HG03469 (cell line): ENCODE measurements around the gene WAPL.

Source experiments
- ATAC-seq: cut with Tn5 transposase; IDR thresholded peaks from one replicate; pipeline ENCODE4 v1.9.1; 2021; ENCODE audit warnings: mild to moderate bottlenecking, moderate library complexity, moderate number of reproducible peaks; ENCODE audit not compliant: unreplicated experiment

The WAPL gene

DNA sequence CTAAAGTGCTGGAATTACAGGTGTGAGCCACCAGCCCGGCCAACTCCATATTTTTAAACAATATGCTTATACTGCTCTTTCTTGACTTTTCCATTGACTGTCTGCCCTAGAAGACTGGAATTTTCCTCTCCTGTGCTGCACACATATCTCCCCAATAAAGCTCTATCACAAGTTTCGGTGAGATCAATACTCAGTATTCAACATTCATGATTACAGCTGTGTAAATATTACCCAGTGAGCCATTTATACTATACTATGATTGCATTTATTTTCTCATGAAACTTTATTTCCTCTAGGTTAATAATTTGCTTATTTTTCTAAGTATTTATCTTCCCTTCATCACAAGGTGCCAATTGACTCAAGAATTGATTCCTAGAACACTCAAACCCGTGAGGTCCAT is 106.5 kb downstream of the WAPL start:
- no peak for ATAC-seq

DNA sequence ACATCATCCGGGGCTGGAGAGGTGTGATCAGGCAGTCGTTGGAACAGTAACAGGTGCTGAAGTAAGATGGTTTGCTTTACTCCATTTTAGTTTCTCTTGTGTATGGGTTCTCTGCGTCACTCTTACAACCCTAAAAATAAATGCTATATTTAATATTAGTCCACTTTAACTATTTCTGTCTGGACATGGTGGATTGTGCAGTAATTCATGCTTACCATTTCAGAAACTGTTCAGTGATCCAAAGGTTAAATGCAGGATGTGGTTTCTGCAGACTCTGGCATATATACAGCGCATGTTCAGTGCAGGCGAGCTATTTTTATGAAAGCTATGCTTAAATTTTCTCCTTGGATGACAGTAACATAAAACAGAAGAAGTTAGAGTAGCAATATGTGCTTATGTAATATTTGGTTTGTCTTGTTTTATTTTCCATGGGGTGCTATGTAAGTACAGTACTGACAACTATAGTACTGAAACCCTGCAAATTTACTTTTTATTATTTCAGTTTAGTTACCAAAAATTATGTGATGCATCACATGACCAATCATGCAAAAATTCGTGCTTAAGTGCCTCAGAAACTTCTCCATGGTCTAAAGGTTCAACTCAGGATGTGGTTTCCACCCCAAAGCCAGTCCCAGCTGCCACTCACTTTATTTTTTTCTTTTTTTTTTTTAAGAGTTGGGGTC is 108.4 kb downstream of the WAPL start:
- peak; percentile 45 for ATAC-seq

DNA sequence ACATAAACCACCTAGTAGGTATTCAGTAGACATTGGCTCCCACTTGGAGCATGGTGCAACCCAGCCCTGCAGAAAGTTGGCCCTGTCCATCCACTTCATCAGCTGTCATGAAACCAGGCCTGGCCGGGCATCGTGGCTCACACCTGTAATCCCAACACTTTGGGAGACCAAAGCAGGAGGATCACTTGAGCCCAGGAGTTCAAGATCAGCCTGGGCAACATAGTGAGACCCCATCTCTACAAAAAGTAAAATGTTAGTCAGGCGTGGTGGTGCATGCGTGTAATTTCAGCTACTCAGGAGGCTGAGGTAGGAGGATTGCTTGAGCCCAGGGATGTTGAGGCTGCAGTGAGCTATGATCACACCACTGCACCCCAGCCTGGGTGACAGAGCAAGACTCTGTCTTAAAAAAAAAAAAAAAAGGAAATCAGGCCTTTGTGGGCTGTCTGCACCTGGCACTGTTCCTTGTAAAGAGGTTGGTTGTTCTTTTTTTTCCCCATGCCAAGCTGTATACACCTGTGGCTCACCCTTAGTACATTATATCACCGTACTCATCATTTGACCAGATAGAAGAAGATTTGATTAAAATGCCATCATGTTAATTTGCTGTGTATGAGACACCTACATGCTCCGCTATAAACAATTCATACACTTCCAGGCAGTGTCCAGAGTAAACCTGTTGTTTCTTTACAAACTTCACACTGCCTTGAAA is 109.6 kb downstream of the WAPL start:
- no peak for ATAC-seq

DNA sequence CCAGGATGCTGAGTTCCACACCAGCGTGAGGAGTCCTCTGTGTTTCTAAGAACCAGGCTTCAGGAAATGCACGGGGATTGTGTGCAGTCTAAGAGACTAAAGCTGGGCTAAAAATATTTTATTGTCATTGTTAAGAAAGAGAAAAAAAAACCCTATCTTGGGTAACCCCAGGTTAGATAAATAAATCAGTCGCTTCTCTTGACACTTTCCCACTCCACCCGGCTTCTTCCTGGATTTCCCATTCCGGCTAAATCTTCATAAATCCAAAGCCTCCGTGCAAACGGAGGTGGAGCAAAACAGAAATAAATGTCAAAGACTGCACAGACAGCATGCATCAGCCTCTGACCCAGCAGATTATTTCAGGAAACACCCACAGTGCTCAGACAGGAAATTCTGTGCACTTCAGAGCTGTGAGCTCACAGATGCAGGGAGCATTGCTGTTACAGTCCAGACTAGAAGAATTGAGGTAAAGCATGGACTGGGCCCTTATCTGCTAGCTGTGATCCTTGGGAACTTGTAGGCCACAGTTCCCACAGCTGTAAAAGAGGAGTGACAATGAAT is 110.2 kb downstream of the WAPL start:
- ATAC-seq: peak; percentile 57

DNA sequence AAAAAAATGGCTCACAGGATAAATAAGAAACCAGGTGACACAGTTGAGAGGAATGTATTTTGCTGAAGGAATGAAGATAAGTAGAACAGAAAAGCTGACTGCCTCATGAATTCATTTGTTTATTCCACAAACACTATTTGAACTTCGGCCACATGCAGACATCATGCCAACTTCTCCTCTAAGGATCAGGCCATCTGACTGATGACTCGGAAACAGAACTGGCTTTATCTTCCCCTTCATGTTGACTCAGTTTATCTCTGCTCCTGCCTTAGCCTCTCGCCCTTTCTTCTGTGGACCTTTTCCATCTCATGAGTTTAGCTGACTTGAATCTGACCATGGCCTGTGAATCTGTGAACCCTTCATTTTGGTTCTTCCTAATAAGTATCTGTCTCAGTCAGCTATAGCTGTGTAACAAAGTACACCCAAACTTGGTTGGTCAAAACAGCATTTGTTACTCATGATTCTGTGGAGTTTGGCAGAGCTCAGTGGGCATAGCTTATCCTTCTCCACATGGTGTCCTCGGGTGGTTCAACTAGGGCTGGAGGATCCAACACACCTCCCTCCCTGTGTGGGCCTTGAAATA is 111.0 kb downstream of the WAPL start:
- no peak for ATAC-seq

DNA sequence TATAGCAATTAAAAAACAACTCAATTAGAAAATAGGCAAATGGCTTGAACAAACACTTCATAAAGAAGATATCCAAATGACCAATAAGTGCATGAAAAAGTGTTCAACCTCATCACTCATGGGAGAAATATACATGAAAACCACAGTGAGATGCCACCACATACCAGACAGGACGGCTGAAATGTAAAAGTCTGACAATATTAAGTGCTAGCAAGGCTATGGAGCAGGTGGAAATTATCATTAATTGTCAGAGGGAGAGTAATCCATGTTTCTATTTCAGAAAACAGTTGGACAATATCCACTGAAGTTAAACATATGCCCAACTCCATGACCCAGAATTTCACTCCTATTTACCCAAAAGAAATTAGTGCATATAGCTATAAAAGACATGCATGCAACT is 112.4 kb downstream of the WAPL start:
- ATAC-seq: no peak

DNA sequence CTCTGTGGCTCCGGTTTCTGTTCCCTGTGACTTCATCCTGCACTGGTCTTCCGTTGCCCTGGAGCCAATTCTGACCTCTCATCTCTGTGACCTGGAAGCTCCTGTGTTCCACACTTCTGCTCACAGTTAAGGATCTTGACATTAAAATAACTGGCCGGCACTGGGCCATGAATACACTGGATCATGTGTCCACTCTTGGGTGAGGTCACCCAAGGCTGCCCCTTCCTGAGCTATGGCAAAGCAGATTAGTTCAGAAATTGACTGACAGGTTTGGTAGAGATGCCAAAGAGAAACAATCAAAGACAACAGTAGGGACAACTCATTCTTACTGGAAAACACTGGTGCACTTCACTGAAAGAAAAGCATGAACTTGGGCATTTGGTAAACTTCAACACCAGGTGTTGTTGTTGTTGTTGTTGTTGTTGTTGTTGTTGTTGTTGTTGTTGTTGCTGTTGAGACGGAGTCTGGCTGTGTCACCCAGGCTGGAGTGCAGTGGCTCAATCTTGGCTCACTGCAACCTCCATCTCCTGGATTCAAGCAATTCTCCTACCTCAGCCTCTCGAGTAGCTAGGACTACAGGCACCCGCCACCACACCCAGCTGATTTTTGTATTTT is 118.3 kb downstream of the WAPL start:
- no peak for ATAC-seq

DNA sequence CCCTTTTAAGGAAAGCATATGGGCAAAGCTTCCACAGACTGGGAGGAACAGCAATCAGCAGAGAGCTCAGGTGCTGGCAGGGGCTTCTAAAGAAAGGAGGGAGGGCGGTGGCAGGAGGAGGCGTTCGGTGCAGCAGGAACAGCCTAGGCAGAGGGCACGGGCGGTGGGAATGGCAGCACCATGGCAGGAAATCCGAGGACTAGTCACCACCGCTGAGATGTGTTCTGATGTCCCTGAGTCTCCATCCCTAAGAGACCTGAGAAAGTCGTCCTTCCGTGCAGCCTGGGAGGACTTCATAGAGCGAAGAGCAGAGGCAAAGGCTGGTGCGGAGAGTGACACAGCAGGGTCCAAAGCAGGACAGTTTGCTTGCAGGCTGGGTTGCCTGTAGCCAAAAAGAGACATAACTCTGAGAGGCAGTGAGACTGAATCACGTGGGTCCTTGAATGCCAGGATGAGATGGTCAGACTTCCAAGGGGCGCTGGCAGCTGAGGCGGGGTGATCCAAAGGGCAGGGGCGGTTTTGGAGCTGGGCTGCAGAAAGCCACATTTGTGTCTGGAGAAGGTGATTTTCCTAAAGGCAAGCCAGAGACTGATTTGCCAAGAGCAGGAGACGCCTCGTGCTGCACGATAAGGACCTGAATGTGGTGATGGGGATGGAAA is 119.2 kb downstream of the WAPL start:
- ATAC-seq: no peak

DNA sequence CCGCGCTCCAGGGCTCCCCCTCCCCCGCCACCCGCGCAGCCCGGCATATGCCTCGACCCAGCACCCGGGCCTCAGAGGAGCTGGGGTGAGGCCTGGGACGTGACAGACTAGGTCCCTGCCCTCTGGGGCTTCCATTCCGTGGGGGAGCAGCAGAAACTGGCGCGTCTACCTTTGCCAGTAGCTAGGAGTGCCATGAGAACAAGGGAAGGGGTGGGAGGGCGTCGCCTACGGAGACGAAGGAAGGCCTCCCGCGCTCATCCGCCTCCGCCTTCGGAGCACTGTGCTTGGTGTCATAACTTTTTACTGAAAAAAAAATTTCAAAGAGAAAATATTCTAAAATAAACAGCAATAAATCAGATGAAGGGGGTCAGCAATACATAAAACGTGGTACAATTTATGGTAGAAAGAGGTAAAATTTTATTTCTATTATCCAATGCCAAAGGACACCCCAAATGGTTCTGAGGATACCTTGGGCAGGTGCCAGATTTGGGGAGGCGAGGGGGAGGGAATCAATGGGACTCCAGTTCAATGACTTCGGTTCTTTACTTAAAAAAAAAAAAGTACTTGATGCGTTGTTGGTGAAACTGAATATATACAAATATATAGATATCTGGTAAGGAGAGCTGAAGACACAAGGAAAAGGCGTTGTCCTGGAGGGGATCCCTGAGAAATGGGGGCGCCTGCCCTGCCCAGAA is 119.9 kb downstream of the WAPL start:
- ATAC-seq: no peak

DNA sequence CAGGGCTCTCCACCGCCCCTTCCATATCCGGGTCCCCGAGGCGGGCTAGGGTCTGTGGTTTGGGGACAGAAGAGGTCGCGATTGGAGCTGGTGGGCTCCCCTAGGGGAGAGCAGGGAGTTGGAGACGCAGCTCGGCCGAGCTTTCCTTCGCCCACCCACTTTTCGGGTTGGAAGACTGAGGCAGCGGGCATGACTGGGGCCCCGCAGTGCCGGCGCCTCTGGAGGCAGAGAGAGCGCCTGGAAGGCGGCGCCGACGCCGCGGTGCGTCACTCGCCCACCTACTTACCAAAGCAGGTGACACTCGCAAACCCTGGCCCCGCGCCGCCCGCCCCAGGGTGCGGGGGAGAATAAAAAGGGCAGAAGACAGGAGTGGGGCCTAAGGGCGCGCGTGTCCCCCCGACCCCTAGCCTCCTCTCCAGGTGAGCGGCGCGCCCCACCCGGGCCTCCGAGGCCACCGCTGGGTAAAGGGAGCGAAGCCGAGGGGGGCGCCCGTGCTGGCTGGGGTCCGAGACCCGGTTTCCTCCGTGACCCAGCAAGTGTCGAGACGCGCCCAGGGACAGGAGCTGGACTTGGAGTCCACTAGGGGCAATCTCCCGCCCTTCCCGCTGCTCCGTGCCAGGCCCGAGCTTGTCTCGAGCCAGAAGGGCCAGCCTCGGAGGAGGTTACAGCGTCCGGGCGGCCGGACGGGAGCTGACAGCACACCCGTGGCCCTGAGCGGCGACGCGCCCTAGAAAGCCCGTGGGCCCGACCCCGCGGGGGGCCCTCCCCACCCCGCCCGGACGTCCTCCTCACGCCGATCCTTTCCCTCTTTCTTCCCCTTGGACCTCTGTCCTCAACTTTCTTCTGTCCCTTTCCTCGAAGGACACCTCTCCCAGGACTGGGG is 120.6 kb downstream of the WAPL start:
- ATAC-seq: peak; percentile 26

DNA sequence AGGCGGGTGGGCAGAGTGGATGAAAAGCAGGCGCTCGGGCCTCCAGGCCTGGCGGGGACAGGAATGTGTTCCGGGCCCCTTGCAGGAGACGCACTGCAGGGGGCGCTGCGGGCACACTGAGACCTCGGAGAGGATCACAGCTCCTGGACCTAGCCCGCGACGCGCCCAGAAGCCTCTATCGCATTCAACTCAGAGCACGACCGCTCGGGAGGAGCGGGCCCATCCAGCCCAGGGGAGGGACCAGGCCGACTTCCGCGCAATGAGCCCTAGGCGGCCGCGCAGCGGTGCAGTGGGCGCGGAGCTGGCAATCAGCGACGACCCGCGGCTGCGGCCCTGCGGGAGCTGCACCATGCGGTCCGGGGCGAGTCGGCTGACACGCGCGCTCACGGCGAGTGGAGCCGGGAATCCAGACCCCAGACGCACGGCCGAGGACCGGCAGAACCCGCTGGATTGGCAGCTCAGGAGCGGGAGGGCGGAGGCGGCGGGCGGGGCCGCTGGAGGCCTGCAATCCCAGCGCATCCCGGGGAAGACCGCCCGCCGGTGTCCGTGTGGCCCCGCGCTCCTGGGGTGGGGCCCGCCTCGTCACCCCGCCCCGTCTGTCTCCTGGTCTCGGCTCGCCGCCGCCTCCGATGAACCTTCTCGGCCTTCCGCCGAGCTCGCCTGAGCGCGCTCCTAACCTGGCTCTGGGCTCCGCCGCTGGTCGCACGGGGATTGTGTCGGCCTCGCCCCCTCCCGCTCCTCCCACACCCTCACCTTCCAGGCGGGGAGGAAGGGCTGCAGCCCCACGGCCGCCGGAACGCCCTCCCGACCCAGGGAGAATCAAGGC is 121.5 kb downstream of the WAPL start:
- ATAC-seq: peak; percentile 78

DNA sequence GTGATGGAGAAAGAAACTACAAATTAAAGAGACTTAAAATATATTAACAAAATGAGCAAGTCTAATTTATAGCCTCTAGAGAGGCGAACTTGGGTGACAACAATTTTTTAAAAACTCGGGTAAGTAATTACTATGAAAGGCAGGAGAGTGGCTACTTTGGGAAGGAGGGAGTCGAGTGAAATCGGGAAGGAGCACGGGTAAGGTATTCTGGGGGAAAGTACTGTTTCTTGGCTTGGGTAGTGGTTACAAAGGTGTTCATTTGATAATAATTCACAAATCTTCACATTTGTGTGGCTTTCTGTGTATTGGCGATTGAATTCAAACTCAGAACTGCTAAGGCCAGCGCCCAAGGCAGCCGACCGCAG is 122.1 kb downstream of the WAPL start:
- no peak for ATAC-seq

DNA sequence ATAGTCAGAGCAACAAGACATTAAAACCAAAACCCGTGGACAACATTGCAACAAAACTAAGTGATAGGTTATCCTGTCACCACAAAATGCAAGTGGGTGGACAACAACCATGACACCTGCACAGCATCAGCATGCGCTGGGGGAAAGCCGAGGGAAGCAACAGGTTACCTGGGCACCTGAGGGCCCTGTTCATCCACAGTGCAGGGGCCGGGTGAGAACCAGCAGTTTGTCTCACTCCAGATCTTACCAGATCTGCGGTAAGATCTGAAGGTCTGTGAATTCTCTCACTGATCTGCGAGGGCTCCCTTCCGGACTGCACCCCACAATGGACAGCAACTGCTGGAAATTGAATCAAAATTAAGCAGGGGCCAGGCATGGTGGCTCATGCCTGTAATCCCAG is 124.5 kb downstream of the WAPL start:
- ATAC-seq: no peak

DNA sequence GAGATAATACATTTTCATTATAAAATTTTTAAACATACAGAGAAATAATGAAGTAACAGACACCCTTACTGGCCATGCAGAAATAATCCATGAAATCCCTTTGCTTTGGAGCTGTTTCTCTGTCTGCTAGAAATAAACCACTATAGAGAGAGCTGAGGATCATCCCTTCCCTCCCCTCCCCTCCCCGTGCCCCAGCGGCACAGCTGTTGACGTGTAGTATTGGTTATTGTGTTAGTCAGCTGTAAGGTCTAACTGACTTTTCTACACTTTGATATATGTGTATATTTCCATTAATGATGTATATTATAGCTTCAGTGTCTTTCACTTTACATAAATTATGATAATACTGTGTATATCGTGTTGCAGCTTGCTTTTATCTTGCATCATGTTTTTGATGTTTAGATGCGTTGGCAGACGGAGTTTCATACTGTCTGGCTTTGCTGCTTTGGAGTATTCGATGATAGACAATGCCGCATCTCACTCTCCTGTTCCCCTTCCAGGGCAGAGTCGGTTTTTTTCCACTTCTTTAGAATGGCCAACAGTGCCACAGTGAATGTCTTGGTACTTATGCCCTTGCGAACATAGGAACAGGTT is 127.6 kb downstream of the WAPL start:
- ATAC-seq: no peak

DNA sequence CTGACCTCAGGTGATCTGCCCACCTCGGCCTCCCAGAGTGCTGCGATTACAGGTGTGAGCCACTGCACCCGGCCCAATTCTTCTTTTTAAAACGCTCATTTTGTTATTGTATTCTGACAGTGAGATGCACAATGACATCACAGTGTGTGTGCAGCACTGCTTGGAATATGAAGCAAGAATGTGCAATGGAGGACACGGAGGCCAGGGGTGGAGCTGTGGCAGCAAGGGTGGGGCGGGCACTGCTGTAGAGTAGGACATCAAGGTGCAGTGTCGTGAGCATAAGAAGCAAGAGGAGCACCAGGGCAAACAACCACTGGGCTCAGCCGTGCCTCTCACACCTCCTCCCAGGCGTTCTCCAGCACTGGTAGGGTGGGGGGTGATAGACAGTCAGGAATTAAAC is 128.2 kb downstream of the WAPL start:
- ATAC-seq: no peak

DNA sequence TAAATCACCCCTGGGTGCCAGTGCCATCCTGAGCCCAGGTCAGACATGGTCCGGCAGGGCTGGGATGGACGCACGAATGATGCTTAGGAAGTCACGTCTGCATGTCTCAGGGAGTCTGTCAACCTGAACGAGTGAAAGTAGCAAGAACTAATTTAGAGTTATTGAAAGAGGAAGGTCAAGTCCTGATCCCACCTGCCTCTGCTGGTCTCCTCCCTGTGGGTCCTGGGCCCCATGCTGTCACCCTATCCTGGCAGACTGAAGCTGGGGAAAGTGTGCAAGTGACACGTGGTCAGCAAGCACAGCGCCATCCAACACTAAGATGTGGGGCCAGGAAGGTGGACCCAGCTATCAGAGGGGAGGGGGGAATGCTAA is 128.9 kb downstream of the WAPL start:
- ATAC-seq: peak; percentile 49

DNA sequence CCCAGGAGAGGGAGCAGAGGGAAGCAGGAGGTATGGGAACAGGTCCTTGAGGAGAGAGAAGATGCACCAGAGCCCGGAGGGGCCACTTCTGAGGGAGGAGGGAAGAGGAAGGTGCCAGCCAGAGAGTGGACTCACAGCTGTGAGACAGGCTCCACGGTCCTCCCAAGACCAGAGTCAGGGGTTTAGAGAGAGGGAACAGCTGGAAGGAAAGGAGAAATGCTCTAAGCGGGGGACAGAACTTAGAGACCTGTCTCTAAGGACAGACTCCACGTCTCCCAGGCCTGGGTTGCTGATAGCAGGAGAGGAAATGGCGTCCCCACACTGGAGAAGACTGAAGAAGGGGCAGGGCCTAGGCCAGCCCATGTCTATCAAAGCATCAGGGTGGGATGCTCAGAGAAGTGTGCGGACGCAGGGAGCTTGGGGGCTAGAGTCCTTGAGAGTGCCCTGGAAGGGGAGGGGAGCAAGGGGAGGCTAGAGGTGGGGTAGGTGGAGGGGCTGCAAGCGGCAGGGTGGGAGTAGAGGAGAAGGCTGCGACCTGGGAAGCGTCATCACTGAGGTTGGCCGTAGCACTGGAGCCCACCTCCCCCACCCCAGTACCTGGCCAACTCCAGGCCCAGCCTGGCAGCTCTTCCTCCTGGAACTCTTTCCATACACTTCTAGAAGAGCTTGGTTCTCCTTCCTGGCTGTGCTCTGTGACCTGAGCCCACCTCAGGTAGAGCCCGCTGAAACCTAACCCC is 129.4 kb downstream of the WAPL start:
- ATAC-seq: no peak
